Uterus (tissue), 2 donors: ENCODE data around the gene COQ7.

Experiments
- CTCF ChIP-seq, 4 experiments: fragments of 200-600 bp in 2 of 4; fragments of 450-650 bp in 2 of 4; sonication (generic) in 2 of 4; IDR thresholded peaks; one replicate each; pipeline ENCODE4 v1.5.1; 2016 to 2019; ENCODE audit warnings: antibody characterized with exemption in 4 of 4, mild to moderate bottlenecking in 2 of 4, moderate library complexity in 1 of 4
- POLR2A ChIP-seq, 2 donors: fragments of 450-650 bp; IDR thresholded peaks; one replicate each; pipeline ENCODE4 v1.6.1; 2016; ENCODE audit warnings: antibody characterized with exemption in 2 of 2, mild to moderate bottlenecking in 1 of 2, moderate library complexity in 1 of 2

DNA sequence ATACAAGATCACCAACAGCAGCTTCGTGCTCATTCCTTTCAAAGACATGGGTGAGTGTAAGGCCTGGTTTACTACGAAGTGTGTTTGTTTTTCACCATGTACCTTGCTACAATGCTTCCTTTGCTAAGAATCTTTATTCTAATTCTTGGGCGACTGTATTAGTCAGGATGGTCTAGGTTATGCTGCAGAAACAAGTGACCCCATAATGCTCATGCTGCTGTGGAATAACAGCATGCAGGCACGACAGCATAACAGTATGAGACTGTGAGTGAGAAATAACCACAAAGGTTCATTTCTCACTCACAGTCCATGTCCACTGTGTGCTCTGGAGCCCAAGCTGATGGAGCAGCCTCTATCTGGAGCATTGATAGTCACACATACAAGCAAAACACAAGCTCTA, 45.7 kb upstream of the COQ7 start:
- TF ChIP-seq CTCF (IDR thresholded peaks at IDR 0.05) (no peak), POLR2A (IDR thresholded peaks at IDR 0.05) (no peak)
